K562 (cell line): ENCODE results near the gene CCND3. TPM values are rescaled to one million over a fixed set of nuclear protein-coding genes. Genes with fewer than 3 reads are reported as not detected.

Source experiments
- DMBX1 ChIP-seq: fragments of 250-450 bp; sonication (Bioruptor Pico); IDR thresholded peaks from 2 replicates; pipeline ENCODE4 v1.8.0; 2022; ENCODE audit warnings: inconsistent platforms, mild to moderate bottlenecking, moderate library complexity, borderline replicate concordance
- FOSL1 ChIP-seq: fragments of 200-800 bp; sonication (Bioruptor generic); conservative IDR thresholded peaks from 2 replicates; pipeline ENCODE4 v1.6.1; 2016; ENCODE audit warnings: missing genetic modification characterization, missing compliant biosample characterization
- HINFP ChIP-seq: fragments of 450-650 bp; conservative IDR thresholded peaks from 2 replicates; pipeline ENCODE4 v1.6.1; 2016; ENCODE audit warnings: missing genetic modification characterization, low read depth, mild to moderate bottlenecking, control low read depth, missing compliant biosample characterization
- POLR2AphosphoS2 ChIP-seq: IDR thresholded peaks from 2 replicates; pipeline ENCODE4 v1.6.1; 2012; ENCODE audit warnings: low read length, improper control_type of control experiment
- RBFOX2 ChIP-seq: fragments of 200-400 bp; formaldehyde crosslinking; IDR thresholded peaks from 2 replicates; pipeline ENCODE4 v1.6.1; 2017; ENCODE audit warnings: low read depth, mild to moderate bottlenecking, low read length, moderate library complexity
- SIRT6 ChIP-seq: IDR thresholded peaks from one replicate; pipeline ENCODE4 v1.6.1; 2012; ENCODE audit warnings: low read depth, mild to moderate bottlenecking, control low read depth, inconsistent platforms, low read length, moderate library complexity
- SMARCE1 ChIP-seq: fragments of 450-650 bp; IDR thresholded peaks from 2 replicates; pipeline ENCODE4 v1.7.1; 2016; ENCODE audit warnings: mild to moderate bottlenecking
- TBL1XR1 ChIP-seq, 2 experiments: IDR thresholded peaks; 2 replicates each; pipeline ENCODE4 v1.6.1; 2012; ENCODE audit warnings: improper control_type of control experiment in 2 of 2, low read length in 2 of 2, mild to moderate bottlenecking in 1 of 2
- ZNF347 ChIP-seq: fragments of 450-650 bp; formaldehyde crosslinking; IDR thresholded peaks from 2 replicates; pipeline ENCODE4 v1.4.0; 2020; ENCODE audit warnings: low read depth, mild to moderate bottlenecking, moderate library complexity
- ZNF398 ChIP-seq: fragments of 250-450 bp; sonication (Bioruptor Pico); IDR thresholded peaks from 2 replicates; pipeline ENCODE4 v1.8.0; 2021; ENCODE audit warnings: moderate library complexity, mild to moderate bottlenecking, inconsistent platforms
- ZNF511 ChIP-seq: sonication (generic); formaldehyde crosslinking; IDR thresholded peaks from 2 replicates; pipeline ENCODE4 v1.8.0; 2022; ENCODE audit warnings: mild to moderate bottlenecking, missing genetic modification reagents
- ZNF583 ChIP-seq: fragments of 250-450 bp; sonication (Bioruptor Pico); IDR thresholded peaks from 2 replicates; pipeline ENCODE4 v1.4.0; 2020
- polyA plus RNA-seq, 8 experiments: library from polyadenylated mRNA; depleted of rRNA in 4 of 8; stranded (reverse) in 5 of 8; unstranded in 3 of 8; fragments of >200 nt; fragmentation: Nextera tagmentation in 2 of 8; fragmentation: Illumina TruSeq in 1 of 8; extraction: Ambion mirVana in 2 of 8; extraction: Trizol in 1 of 8; gene quantifications; 2 replicates each; pipeline versions ENCODE4 v1.2.1 to v1.2.3, GENCODE V29; 2011 to 2014; ENCODE audit warnings: inconsistent platforms in 1 of 8, missing spikeins in 1 of 8
- total RNA-seq, 7 experiments: library from RNA; depleted of rRNA in 6 of 7; stranded (reverse); fragments of >200 nt in 6 of 7; fragmentation: Illumina TruSeq in 2 of 7; extraction: Trizol in 2 of 7; gene quantifications; 2 replicates each; pipeline versions ENCODE4 v1.2.1 to v1.2.3, GENCODE V29; 2011 to 2021; ENCODE audit warnings: low replicate concordance in 1 of 7
- TF ChIP-seq, protein P1 (sequence below), 3 experiments: IDR thresholded peaks in 2 of 3; conservative IDR thresholded peaks in 1 of 3; 2 replicates each; pipeline ENCODE4 v1.5.1; 2011 to 2012; ENCODE audit warnings: low read length in 3 of 3, mild to moderate bottlenecking in 3 of 3, control low read depth in 2 of 3, improper control_type of control experiment in 1 of 3, inconsistent platforms in 1 of 3, low read depth in 1 of 3, mixed read lengths in 1 of 3, moderate library complexity in 1 of 3; ENCODE audit not compliant: insufficient read depth in 2 of 3
- TF ChIP-seq, protein P2 (sequence below): fragments of 450-650 bp; IDR thresholded peaks from 2 replicates; pipeline ENCODE4 v1.6.1; 2016; ENCODE audit warnings: borderline replicate concordance
- TF ChIP-seq, protein P3 (sequence below): fragments of 250-450 bp; sonication (Bioruptor Pico); IDR thresholded peaks from 2 replicates; pipeline ENCODE4 v1.4.0; 2020

Gene CCND3
- total and polyA plus RNA-seq, 9 of the 15 experiments (the other 6 are each of a cell fraction or from before 2014, with no cell fraction given) = 21.5 to 204 (median 97.4) TPM

- TF ChIP-seq, protein P1, sequence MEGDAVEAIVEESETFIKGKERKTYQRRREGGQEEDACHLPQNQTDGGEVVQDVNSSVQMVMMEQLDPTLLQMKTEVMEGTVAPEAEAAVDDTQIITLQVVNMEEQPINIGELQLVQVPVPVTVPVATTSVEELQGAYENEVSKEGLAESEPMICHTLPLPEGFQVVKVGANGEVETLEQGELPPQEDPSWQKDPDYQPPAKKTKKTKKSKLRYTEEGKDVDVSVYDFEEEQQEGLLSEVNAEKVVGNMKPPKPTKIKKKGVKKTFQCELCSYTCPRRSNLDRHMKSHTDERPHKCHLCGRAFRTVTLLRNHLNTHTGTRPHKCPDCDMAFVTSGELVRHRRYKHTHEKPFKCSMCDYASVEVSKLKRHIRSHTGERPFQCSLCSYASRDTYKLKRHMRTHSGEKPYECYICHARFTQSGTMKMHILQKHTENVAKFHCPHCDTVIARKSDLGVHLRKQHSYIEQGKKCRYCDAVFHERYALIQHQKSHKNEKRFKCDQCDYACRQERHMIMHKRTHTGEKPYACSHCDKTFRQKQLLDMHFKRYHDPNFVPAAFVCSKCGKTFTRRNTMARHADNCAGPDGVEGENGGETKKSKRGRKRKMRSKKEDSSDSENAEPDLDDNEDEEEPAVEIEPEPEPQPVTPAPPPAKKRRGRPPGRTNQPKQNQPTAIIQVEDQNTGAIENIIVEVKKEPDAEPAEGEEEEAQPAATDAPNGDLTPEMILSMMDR (IDR thresholded peaks at IDR 0.05 in 2 of 3, conservative IDR thresholded peaks at IDR 0.05 in 1 of 3; ENCODE audit: insufficient read depth in 2 of 3, low read depth in 1 of 3, low read length in 3 of 3) = 0 out of 6 replicates have a peak, but pooled peaks of 1 of the 3 experiments have one; percentile 1
- TF ChIP-seq ZNF583 (CRISPR knock-in tag) (no peak), ZNF511 (CRISPR knock-in tag) (0 out of 2 replicates have a peak, but pooled peaks have one; percentile 17), DMBX1 (CRISPR knock-in tag) (0 out of 2 replicates have a peak, but pooled peaks have one; percentile 5), POLR2AphosphoS2 (no peak), HINFP (no peak), ZNF398 (CRISPR knock-in tag) (no peak), ZNF347 (CRISPR knock-in tag) (no peak), TBL1XR1 (IDR thresholded peaks at IDR 0.05; ENCODE audit: low read length in 2 of 2) (no peak), SMARCE1 (no peak; the same call in 1 of the 2 replicates), RBFOX2 (no peak; the same call in 1 of the 2 replicates), SIRT6 (no peak), FOSL1 (tag) (no peak)
- TF ChIP-seq, protein P2, sequence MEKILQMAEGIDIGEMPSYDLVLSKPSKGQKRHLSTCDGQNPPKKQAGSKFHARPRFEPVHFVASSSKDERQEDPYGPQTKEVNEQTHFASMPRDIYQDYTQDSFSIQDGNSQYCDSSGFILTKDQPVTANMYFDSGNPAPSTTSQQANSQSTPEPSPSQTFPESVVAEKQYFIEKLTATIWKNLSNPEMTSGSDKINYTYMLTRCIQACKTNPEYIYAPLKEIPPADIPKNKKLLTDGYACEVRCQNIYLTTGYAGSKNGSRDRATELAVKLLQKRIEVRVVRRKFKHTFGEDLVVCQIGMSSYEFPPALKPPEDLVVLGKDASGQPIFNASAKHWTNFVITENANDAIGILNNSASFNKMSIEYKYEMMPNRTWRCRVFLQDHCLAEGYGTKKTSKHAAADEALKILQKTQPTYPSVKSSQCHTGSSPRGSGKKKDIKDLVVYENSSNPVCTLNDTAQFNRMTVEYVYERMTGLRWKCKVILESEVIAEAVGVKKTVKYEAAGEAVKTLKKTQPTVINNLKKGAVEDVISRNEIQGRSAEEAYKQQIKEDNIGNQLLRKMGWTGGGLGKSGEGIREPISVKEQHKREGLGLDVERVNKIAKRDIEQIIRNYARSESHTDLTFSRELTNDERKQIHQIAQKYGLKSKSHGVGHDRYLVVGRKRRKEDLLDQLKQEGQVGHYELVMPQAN = peak; percentile 63
- TF ChIP-seq, protein P3, sequence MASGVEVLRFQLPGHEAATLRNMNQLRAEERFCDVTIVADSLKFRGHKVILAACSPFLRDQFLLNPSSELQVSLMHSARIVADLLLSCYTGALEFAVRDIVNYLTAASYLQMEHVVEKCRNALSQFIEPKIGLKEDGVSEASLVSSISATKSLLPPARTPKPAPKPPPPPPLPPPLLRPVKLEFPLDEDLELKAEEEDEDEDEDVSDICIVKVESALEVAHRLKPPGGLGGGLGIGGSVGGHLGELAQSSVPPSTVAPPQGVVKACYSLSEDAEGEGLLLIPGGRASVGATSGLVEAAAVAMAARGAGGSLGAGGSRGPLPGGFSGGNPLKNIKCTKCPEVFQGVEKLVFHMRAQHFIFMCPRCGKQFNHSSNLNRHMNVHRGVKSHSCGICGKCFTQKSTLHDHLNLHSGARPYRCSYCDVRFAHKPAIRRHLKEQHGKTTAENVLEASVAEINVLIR = no peak
These were observed 1.5 kb downstream of the CCND3 start (continued) for GRCh38 chr6:41939848-41940758.
